Measurements from ENCODE around the gene PRR33. TPM values are rescaled to one million over a fixed set of nuclear protein-coding genes. Genes with fewer than 3 reads are reported as not detected.
A peak's percentile ranks its signal among the peaks of the same experiment; 100 is the strongest.
"Not testable (repeated sequence)": the region's sequence is repeated elsewhere in the genome, so short reads cannot be mapped to it uniquely, and the experiment has no call there.

The PRR33 gene
- total RNA-seq, 1 donor from 2014 or later, result 0.16 TPM

- no peak for TF ChIP-seq CTCF (IDR thresholded peaks at IDR 0.05)
- Mint-ChIP-seq H3K9me3 (no peaks in the 10 kb centered on the region), H3K4me3 (no peak overlapping the region), H3K36me3 (ENCODE audit: low read depth) (peaks cover 11% of the 10 kb centered on the region), H3K27me3 (no peaks in the 10 kb centered on the region), H3K27ac (no peak overlapping the region), H3K4me1 (peaks cover 25% of the 10 kb centered on the region)
- ChIA-PET POLR2A (no interaction called here), CTCF (no interaction called here)
- intact Hi-C loops (cut with micrococcal nuclease), result no loop called here
- DNase-seq, result no peak
- ATAC-seq (ENCODE audit: low read depth), result no peak
Observed at GRCh38 chr11:1887451-1888346, 4.0 kb downstream of the PRR33 start.

GRCh38 chr11:1886551-1886950 lies 5.1 kb downstream of the PRR33 start:
- Mint-ChIP-seq H3K4me1 (peaks cover 27% of the 10 kb centered on the region), H3K36me3 (ENCODE audit: low read depth) (peaks cover 11% of the 10 kb centered on the region)
- H3K4me3 Mint-ChIP-seq; H3K27ac Mint-ChIP-seq; ATAC-seq (ENCODE audit: low read depth); intact Hi-C loops (cut with micrococcal nuclease); DNase-seq; H3K9me3 Mint-ChIP-seq; CTCF ChIA-PET; H3K27me3 Mint-ChIP-seq; POLR2A ChIA-PET: not testable (repeated sequence)

GRCh38 chr11:1884303-1884700 lies 7.4 kb downstream of the PRR33 start:
- Mint-ChIP-seq H3K4me1 (peaks cover 36% of the 10 kb centered on the region), H3K4me3 (no peak overlapping the region), H3K36me3 (ENCODE audit: low read depth) (peaks cover 11% of the 10 kb centered on the region), H3K27ac (no peak overlapping the region), H3K27me3 (no peaks in the 10 kb centered on the region), H3K9me3 (no peaks in the 10 kb centered on the region)
- ATAC-seq (ENCODE audit: low read depth) (no peak), DNase-seq (peak; percentile 6)
- CTCF ChIA-PET, result no interaction called here
- no peak for TF ChIP-seq CTCF (IDR thresholded peaks at IDR 0.05)
- intact Hi-C loops (cut with micrococcal nuclease), result loop anchor here (5.0 kb wide), 1 partner anchor 33 kb away; the partner anchor contains the start of gene TNNT3
- POLR2A ChIA-PET, result interaction anchor here (5.4 kb wide), 1 partner anchor 31 kb away, joined by 55 read pairs; the partner anchor contains the start of gene LSP1

GRCh38 chr11:1883346-1884302 lies 8.1 kb downstream of the PRR33 start:
- no peak for TF ChIP-seq CTCF (IDR thresholded peaks at IDR 0.05)
- peaks cover 9% of the 10 kb centered on the region for H3K36me3 Mint-ChIP-seq (ENCODE audit: low read depth)
- ChIA-PET POLR2A (interaction anchor here (1.7 to 5.4 kb wide), 2 partner anchors 8 to 31 kb away, joined by 8 to 55 read pairs; partner anchors contain the start of genes LSP1 and PRR33), CTCF (interaction anchor here (1.3 to 2.6 kb wide), 6 partner anchors 8 to 116 kb away, joined by 3 to 15 read pairs (median 8); partner anchors contain the start of gene PRR33)
- H3K9me3 Mint-ChIP-seq, result no peaks in the 10 kb centered on the region
- peaks cover 37% of the 10 kb centered on the region for H3K4me1 Mint-ChIP-seq
- no peak for DNase-seq
- ATAC-seq (ENCODE audit: low read depth), result no peak
- H3K27ac Mint-ChIP-seq, result peak overlapping the region; percentile 37
- no peaks in the 10 kb centered on the region for H3K27me3 Mint-ChIP-seq
- H3K4me3 Mint-ChIP-seq, result no peak overlapping the region
- intact Hi-C loops (cut with micrococcal nuclease), result loop anchor here (2.0 to 5.0 kb wide), 2 partner anchors 34 to 267 kb away; partner anchors contain the start of gene TNNT3
